ENCODE data around the gene SH3D19.
"Not testable (repeated sequence)": the region's sequence is repeated elsewhere in the genome, so short reads cannot be mapped to it uniquely, and the experiment has no call there.

SH3D19 gene

GRCh38 chr4:151092488-151092887 lies 232.9 kb downstream of the SH3D19 start:
- no peak for DNase-seq

- DNase-seq = no peak
Measured at GRCh38 chr4:151091047-151091446, 234.4 kb downstream of the SH3D19 start.

GRCh38 chr4:151087467-151087866 lies 237.9 kb downstream of the SH3D19 start:
- no peak for DNase-seq

- DNase-seq = not testable (repeated sequence)
Measured at GRCh38 chr4:151077978-151078377, 247.4 kb downstream of the SH3D19 start.

GRCh38 chr4:151074416-151074916 lies 250.9 kb downstream of the SH3D19 start:
- no peak for DNase-seq
